ENCODE results near the gene PDE1A.

DNA sequence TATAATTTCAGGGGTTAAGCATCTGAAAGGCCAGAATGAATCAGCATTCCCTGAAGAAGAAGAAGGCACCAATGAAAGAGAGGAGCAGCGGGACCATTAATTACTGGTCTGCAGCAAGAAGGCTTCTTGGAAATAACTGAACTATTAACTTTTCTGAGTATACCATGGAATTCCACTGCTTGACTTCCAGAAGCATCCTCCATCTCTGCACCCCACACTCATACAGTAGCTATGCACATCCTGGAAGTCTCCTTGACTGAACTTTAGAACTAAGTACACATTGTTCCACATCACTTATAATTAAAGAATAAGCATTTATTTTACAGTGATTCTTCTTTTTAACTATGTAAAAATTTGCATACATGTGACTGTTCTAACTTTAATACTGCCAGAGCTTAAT is 309.6 kb downstream of the PDE1A start:
- no peak for TF ChIP-seq POLR2A (IDR thresholded peaks at IDR 0.05)
- TF ChIP-seq, protein P1, sequence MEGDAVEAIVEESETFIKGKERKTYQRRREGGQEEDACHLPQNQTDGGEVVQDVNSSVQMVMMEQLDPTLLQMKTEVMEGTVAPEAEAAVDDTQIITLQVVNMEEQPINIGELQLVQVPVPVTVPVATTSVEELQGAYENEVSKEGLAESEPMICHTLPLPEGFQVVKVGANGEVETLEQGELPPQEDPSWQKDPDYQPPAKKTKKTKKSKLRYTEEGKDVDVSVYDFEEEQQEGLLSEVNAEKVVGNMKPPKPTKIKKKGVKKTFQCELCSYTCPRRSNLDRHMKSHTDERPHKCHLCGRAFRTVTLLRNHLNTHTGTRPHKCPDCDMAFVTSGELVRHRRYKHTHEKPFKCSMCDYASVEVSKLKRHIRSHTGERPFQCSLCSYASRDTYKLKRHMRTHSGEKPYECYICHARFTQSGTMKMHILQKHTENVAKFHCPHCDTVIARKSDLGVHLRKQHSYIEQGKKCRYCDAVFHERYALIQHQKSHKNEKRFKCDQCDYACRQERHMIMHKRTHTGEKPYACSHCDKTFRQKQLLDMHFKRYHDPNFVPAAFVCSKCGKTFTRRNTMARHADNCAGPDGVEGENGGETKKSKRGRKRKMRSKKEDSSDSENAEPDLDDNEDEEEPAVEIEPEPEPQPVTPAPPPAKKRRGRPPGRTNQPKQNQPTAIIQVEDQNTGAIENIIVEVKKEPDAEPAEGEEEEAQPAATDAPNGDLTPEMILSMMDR (IDR thresholded peaks at IDR 0.05 in 4 of 5, conservative IDR thresholded peaks at IDR 0.05 in 1 of 5), result no peak
